Germinal center (tissue), 1 donor: ENCODE results near the gene BICDL2.

Experiments used
- DNase-seq: peaks from one replicate; pipeline ENCODE4 v3.0.0; 2012; ENCODE audit warnings: mixed read lengths, low spot score

The BICDL2 gene

DNA sequence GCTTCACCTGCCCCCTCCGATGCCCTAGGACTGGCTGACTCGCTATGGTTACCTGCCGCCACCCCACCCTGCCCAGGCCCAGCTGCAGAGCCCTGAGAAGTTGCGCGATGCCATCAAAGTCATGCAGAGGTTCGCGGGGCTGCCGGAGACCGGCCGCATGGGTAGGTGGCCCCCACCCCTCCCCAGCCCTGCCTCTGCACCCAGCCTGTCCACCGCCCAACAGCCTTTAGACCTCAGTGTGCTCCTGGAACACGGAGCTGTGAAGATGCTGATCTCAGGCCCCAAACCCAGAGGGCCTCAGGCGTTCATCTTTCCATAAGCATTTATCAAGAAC lies 10.6 kb upstream of the BICDL2 start:
- DNase-seq, result no peak

- no peak for DNase-seq
Measured at GRCh38 chr16:3046641-3047386, 10.1 kb upstream of the BICDL2 start.

GRCh38 chr16:3045758-3046640 lies 9.3 kb upstream of the BICDL2 start, which contains the start of gene MMP25:
MMP25 (plus strand) TSS chr16:3046561; CDS start chr16:3046918, 357 bp downstream.
- peak; percentile 74 for DNase-seq

GRCh38 chr16:3044708-3045107 lies 8.0 kb upstream of the BICDL2 start:
- DNase-seq, result no peak

DNA sequence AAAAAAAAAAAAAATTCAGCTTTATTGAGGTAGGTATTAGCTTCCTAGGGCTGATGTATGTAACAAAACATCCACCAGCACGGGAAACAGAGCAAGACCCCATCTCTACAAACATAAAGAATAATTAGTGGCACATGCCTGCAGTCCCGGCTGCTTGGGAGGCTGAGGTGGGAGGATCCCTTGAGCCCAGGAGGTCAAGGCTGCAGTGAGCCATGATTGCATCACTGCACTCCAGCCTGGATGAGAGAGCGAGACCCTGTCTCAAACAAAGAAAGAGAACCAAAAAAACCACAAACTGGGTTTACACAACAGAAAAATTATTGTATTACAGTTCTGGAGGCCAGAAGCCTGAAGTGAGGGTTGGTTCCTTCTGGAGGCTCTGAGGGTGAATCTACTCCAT lies 5.6 kb upstream of the BICDL2 start:
- no peak for DNase-seq

GRCh38 chr16:3038896-3039295 lies 2.2 kb upstream of the BICDL2 start:
- DNase-seq, result no peak

- no peak for DNase-seq
Measured at GRCh38 chr16:3038256-3038655, 1.5 kb upstream of the BICDL2 start.

DNA sequence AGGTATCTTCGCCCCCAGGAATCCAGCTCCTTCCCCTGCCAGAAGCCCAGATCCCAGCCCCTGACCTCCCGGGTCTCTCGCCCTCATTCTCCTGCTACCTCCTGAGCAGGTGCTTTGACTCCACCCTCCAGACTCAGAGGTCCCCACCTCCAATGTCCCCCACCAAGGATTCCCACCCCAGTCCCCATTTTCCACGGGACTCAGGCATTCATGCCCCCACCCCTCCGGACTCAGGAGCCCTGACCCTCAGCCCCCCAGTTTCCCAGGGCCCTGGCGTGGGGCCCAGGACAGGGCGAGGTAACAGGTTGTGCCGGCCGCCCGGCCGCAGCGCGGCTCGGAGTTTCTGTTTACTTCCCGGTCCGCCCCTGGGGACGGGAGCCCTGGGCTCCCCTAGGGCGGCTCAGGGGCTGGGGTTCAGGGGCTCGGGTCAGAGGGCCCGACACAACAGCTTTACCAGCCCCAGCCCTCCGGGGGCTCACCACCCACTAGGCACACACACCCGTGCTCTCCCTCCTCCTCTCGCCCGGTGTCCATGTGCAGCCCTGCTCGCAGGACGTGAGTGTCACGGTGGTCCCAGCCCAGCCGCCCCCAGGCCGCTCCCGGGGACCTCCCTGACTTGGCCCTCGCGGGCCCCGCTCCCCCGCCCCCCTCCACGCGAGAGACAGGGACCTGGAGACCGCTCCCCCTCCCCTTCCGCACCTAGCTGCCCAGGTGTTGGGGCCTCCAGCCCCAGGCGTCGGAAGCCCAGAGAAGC lies 595 bp downstream of the BICDL2 start:
- no peak for DNase-seq

DNA sequence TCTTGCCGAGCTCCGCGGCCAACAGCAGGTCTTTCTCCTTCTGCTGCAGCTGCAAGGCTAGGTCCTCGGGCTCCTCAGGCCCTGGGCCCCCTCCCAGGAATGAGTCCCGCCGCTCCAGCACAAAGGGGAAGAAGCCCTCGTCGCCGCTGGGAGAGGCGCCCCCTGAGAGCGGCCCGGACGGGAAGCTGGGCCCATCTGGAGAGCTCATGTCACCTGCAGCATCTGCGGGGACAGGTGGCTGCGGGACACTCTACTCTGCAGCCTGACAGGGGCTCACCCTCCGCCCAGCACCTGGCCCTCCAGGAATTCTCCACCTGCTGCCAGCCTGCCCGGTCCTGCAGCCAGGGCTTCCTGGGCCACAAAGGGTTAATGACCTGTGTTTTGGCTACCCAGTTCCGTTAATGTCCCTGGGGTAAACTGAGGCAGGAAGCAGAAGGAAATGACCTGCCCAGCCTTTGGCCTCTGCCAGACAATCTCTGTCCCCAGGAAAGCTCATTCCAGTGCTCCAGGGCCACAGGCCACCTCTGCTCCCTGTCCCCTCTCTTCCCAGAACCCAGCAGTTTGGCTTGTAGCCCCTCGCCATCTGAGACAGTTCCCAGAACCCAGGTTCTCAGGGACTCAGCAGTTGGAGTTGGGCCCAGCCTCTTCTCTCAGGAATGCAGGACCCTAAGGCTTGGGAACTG lies 1.3 kb downstream of the BICDL2 start:
- DNase-seq, result no peak

GRCh38 chr16:3032624-3033023 lies 4.1 kb downstream of the BICDL2 start:
- no peak for DNase-seq

- no peak for DNase-seq
Measured at GRCh38 chr16:3030222-3031212, 6.2 kb downstream of the BICDL2 start.

DNA sequence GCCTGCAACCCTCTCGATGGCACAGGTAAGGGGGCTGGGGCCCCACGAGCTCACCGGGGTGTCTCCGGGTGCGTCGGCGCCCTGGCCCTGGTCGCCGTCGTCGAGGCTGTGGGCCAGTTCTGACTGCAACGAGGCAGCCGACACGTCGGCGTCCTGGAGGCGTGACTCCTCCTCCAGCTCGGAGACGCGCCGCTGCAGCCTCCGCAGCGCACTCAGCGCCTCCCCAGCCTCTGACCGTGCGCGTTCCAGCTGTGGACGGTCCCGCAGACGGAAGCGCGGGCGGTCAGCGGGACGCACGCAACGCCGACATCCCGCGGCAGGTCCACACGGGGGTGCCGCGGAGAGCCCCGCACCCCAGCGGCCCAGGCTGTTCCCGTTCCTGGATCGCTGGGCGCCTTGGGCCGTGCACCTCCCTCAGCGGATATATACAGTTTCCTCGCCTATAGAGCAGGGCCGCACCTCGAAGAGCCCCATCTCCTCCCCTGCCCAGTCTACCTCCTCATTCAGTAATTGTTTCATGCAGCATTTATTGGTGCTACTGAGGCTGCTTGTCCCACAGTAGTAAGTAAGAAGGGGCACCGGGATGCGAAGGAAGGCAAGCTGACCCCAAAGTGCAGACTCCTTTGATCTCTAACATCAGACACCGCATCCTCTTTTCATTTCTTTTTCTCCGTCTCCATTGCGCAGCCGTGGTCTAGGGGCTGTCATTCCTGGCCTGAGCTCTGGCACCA lies 7.1 kb downstream of the BICDL2 start:
- DNase-seq, result no peak

GRCh38 chr16:3028716-3029319 lies 7.9 kb downstream of the BICDL2 start:
- no peak for DNase-seq

- DNase-seq, result peak; percentile 94
Measured at GRCh38 chr16:3027983-3028715, 8.6 kb downstream of the BICDL2 start.

- DNase-seq, result no peak
Measured at GRCh38 chr16:3027489-3027795, 9.3 kb downstream of the BICDL2 start.

DNA sequence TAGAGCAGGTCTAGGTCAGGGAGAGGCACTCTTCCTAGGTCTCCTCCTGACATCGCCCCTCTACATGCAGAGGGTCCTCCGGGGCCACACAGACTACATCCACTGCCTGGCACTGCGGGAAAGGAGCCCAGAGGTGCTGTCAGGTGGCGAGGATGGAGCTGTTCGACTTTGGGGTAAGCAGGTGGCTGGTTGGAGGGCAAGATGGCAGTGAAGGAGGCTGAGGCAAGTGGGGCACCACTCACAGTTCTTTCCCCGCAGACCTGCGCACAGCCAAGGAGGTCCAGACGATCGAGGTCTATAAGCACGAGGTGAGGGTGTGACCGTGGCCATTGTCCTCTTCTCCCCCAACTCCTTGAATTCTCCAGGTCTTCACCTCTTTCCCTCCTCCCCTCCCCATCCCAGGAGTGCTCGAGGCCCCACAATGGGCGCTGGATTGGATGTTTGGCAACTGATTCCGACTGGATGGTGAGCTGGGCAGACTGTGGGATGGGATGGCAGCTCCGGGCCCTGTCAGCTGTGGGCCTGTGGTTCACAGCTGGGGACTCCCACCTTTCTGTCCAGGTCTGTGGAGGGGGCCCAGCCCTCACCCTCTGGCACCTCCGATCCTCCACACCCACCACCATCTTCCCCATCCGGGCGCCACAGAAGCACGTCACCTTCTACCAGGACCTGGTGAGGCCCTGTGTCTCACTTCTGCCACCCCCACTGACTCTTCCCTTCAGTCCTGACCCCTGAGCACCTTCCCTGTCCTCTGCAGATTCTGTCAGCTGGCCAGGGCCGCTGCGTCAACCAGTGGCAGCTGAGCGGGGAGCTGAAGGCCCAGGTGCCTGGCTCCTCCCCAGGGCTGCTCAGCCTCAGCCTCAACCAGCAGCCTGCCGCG lies 9.9 kb downstream of the BICDL2 start:
- no peak for DNase-seq

DNA sequence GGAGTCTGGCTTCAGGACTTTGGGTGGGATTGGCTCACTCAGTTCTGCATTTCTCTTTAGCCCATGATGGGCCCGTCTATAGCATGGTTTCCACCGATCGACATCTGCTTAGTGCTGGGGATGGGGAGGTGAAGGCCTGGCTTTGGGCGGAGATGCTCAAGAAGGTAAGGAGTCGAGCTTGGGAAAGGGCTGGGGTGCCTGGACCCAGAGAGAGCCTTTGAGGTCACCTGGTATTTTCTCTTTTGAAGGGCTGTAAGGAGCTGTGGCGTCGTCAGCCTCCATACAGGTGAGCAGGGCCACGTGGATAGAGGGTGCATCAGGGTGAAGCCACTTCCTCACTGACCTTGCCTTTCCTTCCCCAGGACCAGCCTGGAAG lies 10.8 kb downstream of the BICDL2 start:
- DNase-seq, result no peak
